Measurements from ENCODE around the gene SUPV3L1.

SUPV3L1 gene

DNA sequence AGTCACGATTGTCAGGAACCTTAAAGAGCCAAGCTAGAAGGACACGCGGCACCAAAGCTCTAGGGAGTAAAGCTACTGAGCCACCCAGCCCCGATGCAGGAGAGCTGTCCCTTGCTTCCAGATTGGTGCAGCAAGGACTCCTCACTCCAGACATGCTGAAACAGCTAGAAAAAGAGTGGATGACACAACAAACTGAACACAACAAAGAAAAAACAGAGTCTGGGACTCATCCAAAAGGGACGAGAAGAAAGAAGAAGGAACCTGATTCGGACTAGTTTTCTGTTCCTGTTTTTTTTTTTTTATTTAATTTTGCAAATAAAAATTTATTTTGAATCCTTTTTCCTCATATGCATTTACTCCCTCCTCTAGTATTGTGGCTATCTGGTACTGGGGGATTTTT is 28.7 kb downstream of the SUPV3L1 start:
- no peak for DNase-seq

DNA sequence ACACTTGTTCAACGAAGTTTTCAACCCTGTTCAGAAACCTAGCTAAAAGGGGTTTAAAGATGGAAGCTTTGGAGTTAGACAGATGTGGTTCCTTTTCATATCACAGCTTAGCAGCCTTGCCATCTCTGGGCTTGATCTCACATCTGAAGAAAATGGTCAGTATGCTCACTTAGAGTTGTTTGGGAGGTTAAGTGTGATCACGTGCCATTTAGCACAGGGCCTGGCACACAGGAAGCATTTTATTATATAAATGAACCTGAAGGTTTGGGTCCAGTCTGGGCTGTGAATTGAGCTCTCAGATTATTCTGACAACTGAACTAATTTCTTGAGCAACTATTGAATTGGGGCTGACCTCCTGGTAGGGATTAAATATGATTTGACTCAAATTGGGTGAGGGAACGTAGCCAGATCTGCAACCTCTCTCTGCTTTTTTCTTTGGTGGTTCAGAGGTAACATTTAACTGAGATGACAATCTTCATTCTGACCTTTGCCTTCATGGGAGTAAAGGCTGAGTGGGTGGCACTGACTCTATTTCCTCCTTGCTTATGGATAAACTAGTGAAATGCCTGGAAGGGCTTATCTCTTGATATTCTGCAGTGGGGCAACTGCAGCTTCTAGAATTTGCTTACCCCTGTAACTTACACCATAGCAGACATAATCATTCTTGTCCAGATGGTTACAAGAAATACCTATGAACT is 29.9 kb downstream of the SUPV3L1 start:
- no peak for DNase-seq

DNA sequence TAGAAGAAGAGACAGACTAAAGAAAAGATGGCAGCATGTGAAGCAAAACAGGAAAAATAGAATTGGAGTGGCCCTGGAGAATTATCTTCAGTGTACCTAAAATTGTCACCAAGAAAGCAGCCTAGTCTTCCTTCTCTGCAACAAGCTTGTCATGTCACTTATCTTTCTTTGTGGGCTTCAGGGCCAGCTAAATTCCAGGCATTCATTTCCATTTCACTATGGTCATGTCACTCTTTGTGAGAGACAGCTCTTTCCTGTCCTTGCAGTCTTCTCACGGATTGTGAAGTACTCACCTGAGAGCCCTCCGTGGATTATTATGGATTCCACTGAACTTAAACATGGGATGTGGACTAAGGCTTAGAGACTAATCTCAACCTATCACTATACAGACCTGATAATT is 31.1 kb downstream of the SUPV3L1 start:
- DNase-seq = no peak

DNA sequence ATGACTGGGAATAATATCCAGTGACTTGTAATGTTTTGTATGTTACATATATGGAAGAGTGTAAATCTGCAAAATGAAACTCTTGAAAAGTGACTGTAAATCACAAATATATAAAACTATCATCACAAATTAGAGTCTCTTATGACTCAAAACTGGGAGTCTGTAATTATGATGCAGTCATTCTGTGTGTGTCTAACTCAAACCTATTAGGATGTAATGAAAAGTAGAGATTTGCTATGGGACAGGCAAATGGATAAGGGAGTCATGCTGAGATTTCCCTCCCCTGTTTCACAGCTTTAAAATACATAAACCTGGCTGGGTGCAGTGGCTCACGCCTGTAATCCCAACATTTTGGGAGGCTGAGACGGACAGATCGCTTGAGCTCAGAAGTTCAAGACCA is 31.5 kb downstream of the SUPV3L1 start:
- no peak for DNase-seq

DNA sequence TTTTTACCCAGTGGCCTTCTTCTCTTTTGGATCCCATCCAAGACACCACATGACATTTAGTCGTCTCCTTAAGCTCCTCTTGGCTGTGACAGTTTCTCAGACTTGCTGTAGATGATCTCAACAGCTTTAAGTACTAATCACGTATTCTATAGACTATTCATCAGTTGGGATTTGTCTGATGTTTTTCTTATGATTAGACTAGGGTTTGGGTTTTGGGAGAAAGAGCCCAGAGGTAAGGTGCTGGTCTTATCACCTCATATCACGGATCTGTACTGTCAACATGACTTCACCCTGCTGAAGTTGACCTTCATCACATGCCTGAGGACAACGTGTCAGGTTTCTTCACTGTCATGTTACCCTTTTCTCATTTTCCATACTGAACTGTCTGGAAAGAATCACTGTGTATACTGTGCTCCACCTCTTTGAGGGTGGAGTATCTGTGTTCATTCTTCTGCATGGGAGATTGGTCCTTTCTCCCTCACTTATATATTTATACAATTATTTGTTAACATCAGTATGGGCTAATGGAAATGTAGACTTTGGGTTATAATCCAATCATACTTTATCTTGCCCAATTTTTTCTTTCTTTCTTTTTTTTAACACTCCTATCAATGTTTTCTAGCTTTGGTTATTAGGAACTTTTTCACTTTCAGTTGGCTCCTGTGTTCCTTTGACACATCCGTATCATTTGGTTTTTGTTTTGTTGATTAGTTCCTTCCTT is 33.7 kb downstream of the SUPV3L1 start:
- no peak for DNase-seq

DNA sequence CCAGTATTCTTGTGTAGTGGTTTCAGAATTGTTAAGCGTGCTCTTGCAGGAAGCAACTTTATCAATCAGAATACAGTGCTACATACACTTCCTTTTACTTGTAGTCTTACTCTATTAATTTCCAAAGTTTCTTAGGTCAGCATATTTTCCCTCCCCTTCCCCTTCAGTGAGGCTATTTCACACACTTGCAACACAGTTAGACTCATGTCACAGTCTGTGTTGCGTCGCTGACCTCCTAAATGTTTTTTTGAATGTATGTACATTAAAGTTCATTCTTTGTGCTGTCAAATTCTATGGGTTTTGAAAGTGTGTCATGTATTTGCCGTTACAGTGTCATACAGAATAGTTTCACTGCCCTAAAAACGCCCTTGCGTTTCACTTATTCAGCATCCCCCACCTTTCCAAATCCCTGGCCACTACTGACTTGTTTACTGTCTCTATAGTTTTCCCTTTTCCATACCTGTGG is 34.7 kb downstream of the SUPV3L1 start:
- DNase-seq = no peak

DNA sequence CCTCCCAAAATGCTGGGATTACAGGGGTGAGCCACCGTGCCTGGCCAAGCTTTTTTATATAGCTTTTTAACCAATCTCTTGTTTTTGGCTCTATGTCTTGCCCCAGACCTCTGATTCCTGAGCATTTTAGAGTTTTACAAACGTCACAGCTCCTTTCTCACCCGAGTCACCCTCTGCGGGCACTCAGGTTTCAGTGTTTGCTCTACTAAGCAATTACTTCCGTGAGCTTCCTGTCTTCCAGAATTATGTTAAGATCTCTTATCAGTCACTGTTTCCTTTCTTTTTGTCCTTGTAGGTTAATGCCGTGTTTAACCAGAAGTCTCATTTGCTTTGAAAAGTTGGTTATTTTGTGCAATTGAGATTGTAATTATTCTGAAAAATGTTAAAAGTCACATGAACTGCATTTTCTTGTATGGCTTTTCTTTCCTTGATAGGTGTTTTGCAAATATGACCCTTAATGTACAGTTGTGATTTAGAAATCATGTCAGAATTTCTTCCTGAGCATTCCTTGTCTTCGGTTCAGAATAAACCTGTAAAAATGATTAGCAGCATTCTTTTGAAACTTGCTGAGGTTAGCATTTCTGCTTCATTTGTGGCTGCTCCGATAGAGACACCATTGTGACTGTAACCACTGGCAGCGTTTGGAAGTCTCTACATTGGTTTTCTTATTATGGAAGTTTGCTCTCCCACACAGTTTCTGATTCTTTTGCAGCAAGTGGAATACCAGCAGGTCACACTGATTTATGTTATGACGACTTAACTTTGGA is 35.6 kb downstream of the SUPV3L1 start:
- no peak for DNase-seq

DNA sequence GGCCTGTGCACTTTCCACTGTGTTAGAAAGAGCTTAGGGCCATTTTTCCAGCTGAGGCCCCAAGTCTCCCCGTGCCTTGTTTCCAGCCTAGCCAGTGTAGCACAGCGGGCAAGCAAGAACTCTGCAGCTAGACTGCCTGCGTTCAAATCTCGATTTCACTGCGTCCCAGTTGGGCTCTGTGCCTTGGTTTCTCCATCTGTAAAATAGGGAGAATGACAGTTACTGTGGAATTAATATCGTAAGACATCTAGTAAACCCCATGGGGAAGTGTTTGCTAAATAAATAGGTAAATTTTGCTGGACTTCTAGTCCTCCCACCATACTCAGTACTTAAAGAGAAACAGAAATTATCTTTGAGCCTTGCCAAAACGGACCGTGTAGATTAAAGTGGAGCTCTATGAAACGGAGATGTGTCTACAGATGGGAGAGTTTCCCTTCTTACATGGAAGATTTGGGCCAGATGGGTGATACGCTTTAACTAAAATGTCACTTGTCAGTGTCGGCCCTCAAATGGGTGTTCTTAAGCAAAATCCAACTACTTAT is 36.6 kb downstream of the SUPV3L1 start:
- no peak for DNase-seq

DNA sequence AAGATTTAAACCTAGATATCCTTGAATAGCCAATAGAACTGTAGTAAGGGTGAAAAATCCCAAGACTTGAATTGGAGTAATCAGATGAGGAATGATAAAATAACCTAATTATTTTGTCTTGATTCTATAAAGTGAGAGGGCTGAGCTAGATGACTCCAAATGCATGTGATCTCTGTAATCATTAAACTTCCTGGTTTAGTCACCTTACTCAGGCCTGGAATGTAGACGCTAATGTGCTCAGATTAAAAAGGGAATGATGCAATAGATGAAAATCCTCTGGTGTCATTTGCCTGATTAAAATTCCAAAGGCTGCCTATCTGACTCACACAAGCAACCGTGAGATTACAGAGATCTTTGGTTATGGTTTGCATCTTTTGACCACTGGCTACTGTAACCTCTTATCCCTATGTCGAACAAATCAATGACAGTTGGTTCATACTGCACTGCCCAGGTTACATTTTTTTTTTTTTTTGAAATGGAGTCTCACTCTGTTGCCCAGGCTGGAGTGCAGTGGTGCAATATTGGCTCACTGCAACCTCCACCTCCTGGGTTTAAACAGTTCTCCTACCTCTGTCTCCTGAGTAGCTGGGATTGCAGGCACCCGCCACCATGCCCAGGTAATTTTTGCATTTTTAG is 37.2 kb downstream of the SUPV3L1 start:
- no peak for DNase-seq

DNA sequence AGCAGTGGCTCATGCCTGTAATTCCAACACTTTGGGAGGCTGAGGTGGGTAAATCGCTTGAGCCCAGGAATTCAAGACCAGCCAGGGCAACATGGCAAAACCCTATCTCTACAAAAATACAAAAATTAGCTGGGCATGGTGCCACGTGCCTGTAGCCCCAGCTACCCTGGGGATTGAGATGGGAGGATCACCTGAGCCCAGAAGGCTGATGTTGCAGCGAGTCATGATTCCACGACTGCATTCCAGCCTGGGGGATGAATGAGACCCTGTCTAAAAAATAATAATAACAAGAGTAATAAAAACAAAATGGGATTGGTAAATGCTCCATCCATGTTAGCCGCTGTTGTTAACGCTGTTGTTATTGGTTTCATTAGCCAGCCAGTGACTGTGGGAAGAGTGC is 38.8 kb downstream of the SUPV3L1 start:
- no peak for DNase-seq

DNA sequence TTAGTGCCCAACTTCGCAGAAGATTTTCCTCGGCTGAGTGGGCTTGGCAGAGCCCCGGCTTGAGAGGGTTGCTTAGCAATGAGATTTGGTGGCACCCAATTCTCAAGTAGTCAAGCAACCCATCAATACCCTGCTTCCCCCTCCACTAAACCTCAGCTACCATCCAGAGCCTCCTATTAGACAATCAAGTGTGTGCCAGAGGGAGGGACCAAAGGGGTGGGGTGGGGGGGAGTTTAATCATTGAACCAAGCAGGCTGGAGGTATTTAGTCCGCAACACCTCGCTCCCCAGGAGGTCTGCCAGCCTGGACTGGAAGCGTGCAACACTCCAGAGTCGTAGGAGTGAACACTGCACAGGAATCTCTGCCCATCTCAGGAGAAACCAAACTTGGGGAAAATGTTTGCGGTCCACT is 40.0 kb downstream of the SUPV3L1 start, which contains the start of gene HKDC1:
Gene HKDC1 (plus strand): TSS at position 292 of the 411 bp plus-strand sequence. CDS start 104 bp downstream, at position 396.
- DNase-seq = no peak

DNA sequence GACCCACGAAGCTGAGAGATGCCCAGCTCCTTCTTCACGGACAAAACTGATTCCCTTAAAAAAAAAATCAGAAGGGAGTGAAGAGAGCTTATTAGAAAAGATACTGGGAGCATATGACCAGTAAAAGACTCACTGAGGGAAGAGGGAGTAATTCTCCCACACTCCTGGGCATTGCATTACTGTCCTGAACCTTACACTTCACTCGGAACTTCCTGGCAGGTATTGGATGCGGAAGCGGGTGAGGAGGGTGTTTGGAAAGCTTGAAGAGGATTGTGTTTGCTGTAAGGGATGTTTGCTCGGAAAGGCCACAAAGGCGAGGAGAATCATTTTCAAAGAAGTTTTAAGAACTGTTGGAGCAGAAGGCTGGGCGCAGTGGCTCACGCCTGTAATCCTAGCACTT is 40.5 kb downstream of the SUPV3L1 start:
- no peak for DNase-seq

DNA sequence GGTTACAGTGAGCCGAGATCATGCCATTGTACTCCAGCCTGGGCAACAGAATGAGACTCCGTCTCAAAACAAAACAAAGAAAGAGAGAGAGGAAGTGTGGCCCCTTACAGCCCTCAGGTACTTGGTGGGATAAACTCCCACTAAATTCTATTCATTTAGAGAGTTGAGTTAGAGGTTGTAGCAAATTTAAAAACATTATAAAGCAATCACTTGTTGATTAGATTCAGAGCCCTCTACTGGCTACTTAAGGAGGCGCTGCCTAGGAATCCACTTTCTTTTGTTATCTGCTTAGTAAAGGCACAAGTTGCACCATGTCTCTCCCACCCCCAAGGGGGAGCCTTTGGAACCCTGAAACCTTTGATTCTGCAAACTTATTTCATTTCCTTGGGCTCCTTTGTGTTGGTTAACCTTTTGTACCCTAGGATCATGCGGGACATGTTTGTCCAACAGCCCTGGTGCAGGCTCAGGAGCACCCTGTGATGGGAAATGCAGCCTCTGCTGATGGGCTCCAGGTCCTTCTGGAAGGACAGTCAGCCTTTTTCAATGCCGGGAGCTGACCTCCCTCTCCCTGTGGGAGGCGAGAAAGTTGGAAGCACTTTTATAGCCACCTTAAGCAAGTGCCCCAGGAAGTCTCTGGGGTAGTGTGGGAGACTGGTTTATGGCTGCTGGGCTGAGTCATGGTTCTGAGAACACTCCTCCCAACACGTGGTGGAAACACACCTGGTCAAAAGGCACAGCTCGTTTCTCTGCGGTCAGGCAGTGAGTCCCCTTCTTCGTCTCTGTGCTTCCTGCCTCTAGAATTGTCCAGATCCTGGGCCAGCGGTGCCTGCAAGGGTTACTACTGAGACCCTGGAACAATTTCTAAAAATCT is 42.4 kb downstream of the SUPV3L1 start:
- peak; percentile 46 for DNase-seq

DNA sequence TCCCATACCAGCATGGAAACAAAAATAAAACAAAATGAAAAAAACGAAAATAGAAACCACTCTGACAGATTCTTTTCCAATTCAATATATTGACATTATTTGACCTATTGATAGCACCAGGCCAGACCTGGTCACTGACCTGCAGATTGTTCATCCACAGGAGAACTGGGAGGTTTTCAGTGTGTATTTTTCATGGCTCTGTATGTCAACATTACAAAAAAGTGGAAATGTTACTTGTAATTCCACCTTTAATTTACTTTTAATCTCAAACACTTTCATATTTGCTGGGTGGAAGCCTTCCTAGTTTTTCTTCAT is 43.0 kb downstream of the SUPV3L1 start:
- DNase-seq = no peak

DNA sequence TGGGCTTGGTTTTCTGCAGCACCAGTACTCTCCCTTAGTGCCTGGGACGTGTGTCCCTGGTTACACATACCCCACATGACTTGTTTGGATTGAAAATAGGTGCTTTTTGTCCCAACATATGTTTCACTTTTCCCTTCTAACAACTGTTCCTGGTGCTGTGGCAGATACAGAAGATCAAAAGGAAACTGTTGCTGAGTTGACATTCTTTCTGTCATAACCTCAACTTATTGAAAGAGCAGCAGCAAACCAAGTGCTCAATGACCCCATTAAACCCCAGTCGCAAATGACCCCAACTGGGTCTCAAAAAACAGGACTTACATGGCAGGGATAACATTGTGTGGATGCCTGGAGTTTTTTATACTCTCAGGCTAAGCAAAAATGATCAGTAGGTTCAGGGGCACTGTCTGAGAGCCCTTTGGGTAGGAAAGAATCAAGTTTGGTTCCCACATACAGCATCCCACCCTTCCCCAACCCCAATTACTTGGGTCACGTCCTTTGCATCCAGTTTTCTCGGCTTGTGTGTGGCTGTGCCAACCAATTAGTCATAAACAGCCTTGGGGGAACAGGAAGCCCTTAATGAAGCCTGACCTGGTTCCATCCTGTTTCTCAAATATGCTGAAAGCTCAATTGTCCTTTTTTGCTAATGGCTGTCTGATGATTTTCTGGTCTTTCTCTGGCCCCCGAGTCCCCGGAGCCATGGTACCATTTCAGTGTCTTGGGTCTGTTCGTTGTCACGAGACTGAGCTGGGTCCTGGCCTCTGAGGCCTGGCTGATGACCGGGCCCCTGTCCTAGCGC is 45.0 kb downstream of the SUPV3L1 start:
- DNase-seq = no peak

DNA sequence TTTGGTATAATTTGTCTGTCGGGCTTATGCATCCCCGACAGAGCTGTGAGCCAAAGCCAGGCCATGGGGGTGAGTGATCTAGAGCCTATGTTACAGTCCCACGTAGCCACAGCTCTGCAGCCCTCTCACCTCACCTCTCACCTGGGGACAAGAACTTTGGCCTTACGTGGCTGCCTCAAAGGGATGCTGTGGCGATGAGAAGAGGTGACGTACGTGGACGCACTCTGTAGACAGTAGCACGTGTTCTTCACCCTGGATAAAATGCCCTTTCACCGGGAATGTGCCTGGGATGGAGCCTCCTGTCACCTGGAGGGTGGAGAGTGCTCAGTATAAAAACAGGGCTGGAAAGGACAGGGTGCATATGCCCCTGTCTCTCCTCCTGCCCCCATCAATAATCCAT is 45.6 kb downstream of the SUPV3L1 start:
- DNase-seq = no peak

DNA sequence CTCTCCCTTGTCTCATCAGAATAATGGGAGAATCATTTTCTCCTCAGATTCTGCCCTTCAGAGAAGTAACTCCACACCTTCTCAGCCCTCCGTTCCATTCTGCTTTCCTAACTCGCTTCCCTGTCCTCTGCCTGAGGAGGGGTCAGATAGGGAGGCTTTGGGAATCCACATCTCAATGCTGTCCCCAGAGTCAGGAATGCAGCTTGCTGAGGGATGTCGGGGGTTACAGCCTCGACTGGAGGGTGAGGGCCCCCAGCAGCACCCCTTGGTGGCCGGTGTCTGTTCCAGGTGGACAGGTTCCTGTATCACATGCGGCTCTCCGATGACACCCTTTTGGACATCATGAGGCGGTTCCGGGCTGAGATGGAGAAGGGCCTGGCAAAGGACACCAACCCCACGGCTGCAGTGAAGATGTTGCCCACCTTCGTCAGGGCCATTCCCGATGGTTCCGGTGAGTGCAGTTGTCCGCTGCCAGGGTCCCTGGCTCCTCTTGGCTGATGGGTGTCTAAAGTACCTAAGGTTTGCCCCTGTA is 47.0 kb downstream of the SUPV3L1 start:
- DNase-seq = no peak

DNA sequence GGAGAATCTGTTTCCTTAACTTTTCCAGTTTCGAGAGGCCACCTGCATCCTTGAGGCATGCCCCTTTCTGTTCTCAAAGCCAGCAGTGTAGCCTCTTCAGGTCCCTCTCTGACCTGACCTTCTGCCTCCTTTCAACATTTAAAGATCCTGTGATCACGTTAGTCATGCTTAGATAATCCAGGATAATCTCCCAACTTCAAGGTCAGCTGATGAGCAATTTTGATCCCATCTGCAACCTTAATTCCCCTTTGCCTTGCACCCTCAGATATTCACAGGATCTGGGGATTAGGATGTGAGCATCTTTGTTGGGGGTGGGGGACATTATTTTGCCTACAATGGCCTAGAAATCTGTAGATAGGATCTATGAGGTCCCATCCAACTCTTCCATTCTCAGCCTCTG is 48.1 kb downstream of the SUPV3L1 start:
- no peak for DNase-seq

DNA sequence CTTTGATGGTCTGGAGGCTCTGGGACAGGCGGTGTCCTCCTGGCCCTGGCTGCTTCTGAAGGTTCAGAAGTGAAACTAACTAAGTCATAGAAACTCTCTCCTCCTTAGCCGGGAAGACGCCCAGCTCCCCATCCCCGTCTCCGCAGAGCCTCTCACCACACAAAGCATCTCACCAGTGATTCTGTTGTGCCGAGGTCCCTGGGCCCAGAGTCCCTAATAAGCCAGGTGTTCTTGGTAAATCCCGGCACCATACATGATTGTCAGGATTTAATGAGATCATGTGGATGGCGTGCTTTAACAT is 49.5 kb downstream of the SUPV3L1 start:
- no peak for DNase-seq

DNA sequence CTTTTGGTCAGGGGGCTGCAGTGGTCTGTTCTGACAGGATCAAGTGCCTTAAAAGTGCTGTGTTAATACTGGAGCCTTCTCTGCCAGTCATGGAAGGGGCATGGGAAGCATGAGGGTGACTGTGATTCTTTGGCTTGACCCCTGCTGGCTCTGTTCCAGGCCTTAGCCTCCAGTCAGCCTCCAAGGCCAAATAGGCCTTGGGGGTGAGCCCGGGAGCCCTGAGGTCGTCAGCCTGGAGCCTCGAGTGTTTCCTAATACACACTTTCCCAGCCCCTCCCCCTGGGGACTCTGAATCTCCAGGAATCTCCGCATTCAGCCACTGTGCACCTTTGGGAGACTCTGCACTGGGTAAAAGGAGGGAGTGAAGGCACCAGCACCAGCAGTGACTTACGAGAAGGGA is 50.1 kb downstream of the SUPV3L1 start:
- DNase-seq = no peak

DNA sequence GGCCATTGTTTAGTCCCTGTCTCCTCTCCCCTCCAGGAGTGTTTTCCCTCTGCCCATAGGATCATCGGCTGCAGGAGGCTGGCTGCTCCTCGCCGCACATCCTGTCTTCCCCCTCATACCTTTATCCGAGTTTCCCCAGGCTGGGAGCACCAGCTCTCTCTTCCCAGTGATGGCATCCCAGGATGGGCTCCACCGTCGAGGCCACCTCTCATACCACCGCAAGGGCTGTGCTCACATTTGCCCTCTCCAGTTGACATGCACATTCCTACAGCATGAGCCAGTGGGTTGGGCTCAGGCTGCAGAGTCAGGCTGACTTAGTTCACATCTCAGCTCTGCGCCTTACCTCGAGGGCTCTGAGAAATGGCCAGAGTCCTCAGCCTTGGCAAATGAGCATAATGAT is 52.2 kb downstream of the SUPV3L1 start:
- no peak for DNase-seq

Measured in activated CD4-positive, alpha-beta T cell treated with anti-CD3 and anti-CD28 coated beads for 1 hour (primary cell).